IgD-negative memory B cell (primary cell): ENCODE measurements around the gene RGR. TPM values are rescaled to one million over a fixed set of nuclear protein-coding genes. Genes with fewer than 3 reads are reported as not detected.

Experiments
- H3K27ac Mint-ChIP-seq, 3 donors: one replicate each; pipeline ENCODE4 v1.8.0; 2020 to 2022; ENCODE audit warnings: mild to moderate bottlenecking in 3 of 3, mixed read lengths in 3 of 3, moderate library complexity in 1 of 3
- H3K27me3 Mint-ChIP-seq: one replicate; pipeline ENCODE4 v1.8.0; 2021; ENCODE audit warnings: mixed read lengths
- H3K36me3 Mint-ChIP-seq: one replicate; pipeline ENCODE4 v1.8.0; 2020; ENCODE audit warnings: mild to moderate bottlenecking, mixed read lengths
- H3K4me1 Mint-ChIP-seq, 3 donors: one replicate each; pipeline ENCODE4 v1.8.0; 2020 to 2022; ENCODE audit warnings: mixed read lengths in 3 of 3, mild to moderate bottlenecking in 1 of 3
- H3K4me3 Mint-ChIP-seq, 4 donors: one replicate each; pipeline ENCODE4 v1.8.0; 2020 to 2022; ENCODE audit warnings: mild to moderate bottlenecking in 4 of 4, mixed read lengths in 4 of 4, moderate library complexity in 3 of 4
- H3K9me3 Mint-ChIP-seq, 3 donors: one replicate each; pipeline ENCODE4 v1.8.0; 2020 to 2021; ENCODE audit warnings: mixed read lengths in 3 of 3, mild to moderate bottlenecking in 1 of 3
- polyA plus RNA-seq: library from polyadenylated mRNA; unstranded; fragments of 300-500 nt; fragmentation: Illumina TruSeq; gene quantifications from one replicate; pipeline ENCODE4 v1.2.3, GENCODE V29; 2021

The RGR gene, protein sequence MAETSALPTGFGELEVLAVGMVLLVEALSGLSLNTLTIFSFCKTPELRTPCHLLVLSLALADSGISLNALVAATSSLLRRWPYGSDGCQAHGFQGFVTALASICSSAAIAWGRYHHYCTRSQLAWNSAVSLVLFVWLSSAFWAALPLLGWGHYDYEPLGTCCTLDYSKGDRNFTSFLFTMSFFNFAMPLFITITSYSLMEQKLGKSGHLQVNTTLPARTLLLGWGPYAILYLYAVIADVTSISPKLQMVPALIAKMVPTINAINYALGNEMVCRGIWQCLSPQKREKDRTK
- not detected for polyA plus RNA-seq

DNA sequence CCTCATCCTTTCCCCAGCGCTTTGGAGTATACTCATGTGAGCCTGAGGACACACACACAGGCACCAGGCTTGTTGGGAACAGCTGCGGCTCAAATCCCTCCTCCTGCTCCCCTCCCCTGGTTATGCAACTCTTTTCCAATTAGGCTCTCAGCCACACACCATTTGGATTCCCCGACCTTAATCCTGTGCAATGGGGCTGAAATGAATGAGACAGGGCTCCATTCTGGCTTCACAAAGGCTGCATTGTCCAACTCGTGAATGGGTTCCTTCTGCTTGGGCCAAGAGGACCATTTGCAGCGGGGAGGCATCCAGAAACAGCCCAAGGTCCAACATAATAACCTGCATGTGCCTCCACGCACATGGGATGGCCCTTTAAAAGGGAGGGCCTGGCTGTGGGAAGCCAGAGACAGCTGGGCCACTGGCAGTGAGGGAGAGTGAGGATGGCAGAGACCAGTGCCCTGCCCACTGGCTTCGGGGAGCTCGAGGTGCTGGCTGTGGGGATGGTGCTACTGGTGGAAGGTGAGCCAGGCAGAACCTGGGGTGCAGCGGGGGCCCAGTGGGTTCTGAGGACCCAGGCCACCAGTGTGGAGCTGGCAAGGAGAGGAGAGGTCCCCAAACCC is at the start of gene RGR:
Gene RGR (plus strand): TSS at position 403 of the 620 bp plus-strand sequence. CDS start 38 bp downstream, at position 441.
- H3K9me3 Mint-ChIP-seq: no peaks in the 10 kb centered on the region
- peaks cover 4% of the 10 kb centered on the region for H3K27me3 Mint-ChIP-seq
- no peak within 1 kb of the TSS for H3K4me3 Mint-ChIP-seq
- no peaks in the 10 kb centered on the region for H3K4me1 Mint-ChIP-seq
- no peaks in the 10 kb centered on the region for H3K36me3 Mint-ChIP-seq
- H3K27ac Mint-ChIP-seq: no peak within 1 kb of the TSS

DNA sequence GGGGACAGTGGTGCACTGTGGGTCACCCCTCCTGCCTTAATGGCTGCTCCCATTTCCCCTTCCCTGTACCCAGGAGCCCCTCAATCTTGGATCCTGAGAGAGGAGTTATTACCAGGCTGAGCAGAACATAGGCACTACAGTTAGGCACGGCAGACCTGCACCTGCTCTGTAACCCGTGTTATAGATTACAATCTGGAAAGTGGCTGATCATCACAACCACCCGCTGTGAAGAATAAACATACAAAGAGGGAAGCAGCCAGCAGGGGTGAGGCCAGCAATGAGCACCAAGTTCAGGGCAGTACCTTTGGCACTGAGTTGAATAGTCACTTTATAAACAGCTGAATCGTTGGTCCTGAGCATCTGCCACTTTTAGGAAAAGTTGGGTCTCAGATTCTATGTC is 48.8 kb upstream of the RGR start:
- Mint-ChIP-seq H3K36me3 (peaks cover 4% of the 10 kb centered on the region), H3K27me3 (peaks cover 21% of the 10 kb centered on the region), H3K4me3 (peak overlapping the region in 1 of 4 donors; percentile 52), H3K9me3 (no peaks in the 10 kb centered on the region), H3K27ac (no peak overlapping the region), H3K4me1 (peaks cover 0 to 1% (median 1%) of the 10 kb centered on the region in 3 donors)

DNA sequence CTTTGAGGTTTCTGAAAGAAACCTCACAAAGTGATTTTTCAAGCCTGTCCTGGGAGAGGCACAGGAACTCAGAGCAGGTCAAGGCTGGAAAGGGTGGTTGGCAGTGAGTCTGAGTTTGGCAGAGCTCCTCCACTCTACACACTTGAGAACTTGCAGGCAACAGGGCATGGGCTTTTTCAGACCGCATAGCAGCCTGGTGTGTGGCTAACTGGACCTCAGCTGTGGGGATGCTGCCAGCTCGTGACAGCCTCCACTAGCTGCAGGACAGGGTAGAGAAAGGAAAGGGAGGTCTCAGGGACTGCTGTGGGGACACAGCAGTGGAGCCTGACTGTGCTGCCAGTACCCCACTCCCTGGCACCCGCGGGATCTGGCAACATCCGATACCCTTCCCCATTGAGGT is 47.9 kb upstream of the RGR start:
- no peaks in the 10 kb centered on the region for H3K9me3 Mint-ChIP-seq
- H3K4me3 Mint-ChIP-seq: no peak overlapping the region
- no peak overlapping the region for H3K27ac Mint-ChIP-seq
- peaks cover 4% of the 10 kb centered on the region for H3K36me3 Mint-ChIP-seq
- peaks cover 21% of the 10 kb centered on the region for H3K27me3 Mint-ChIP-seq
- H3K4me1 Mint-ChIP-seq: peaks cover 0 to 1% (median 0%) of the 10 kb centered on the region in 3 donors

DNA sequence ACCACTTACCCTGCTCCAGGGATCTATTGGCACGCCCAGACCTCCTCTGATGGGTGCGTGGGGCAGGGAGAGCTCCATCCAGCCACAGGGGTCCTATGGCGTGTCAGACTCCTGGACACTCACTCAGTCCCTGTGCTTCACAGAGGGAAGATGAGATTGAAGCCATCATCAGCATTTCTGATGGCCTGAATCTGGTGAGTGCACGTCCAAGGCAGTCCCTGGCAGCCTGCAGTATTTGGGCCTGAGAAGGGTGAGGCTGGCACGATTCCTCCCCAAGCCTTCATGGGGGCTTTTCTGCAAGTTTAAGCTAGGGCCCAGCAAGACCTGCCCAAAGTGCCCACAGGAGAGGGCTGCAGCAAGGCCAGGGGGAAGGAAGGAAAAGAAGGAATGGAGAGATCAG is 47.2 kb upstream of the RGR start:
- Mint-ChIP-seq H3K27me3 (peaks cover 21% of the 10 kb centered on the region), H3K4me3 (no peak overlapping the region)

DNA sequence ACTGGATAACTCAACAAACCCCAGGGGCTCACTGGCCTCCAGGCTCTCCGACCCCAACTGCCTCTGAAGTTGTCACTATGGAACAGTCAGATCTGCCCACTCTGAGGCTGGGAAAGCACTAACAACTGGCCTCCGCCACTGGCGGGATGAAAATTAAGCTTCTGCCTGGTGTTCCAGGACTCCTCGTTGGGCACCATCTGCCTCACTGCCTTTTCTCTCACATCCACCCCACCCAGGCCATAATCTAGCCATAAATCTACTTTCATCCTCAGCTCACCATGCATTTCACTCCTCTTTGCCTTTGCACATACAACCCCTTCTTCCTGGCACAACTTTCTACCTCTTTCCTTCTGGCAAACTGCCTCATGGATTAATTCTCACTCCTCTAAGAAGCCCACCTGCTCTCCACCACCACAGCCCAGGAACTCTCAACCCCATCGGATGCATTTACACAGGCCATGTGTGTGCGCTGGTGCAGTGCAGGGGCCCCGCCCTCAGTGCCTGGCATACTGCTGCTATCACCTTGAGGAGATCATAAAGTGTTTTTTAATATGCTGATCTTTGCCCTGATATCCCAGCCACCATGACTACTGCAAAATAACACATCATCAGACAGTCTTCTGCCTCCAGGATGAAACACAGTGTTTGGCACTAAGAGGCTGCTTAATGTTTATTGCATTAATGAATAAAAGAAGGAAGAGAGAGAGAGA is 46.5 kb upstream of the RGR start:
- peaks cover 18% of the 10 kb centered on the region for H3K27me3 Mint-ChIP-seq

More for the DNA sequence above, 47.2 kb upstream of the RGR start:
- Mint-ChIP-seq H3K9me3 (no peaks in the 10 kb centered on the region), H3K36me3 (peaks cover 1% of the 10 kb centered on the region), H3K27ac (no peak overlapping the region), H3K4me1 (peaks cover 0 to 1% (median 0%) of the 10 kb centered on the region in 3 donors)

DNA sequence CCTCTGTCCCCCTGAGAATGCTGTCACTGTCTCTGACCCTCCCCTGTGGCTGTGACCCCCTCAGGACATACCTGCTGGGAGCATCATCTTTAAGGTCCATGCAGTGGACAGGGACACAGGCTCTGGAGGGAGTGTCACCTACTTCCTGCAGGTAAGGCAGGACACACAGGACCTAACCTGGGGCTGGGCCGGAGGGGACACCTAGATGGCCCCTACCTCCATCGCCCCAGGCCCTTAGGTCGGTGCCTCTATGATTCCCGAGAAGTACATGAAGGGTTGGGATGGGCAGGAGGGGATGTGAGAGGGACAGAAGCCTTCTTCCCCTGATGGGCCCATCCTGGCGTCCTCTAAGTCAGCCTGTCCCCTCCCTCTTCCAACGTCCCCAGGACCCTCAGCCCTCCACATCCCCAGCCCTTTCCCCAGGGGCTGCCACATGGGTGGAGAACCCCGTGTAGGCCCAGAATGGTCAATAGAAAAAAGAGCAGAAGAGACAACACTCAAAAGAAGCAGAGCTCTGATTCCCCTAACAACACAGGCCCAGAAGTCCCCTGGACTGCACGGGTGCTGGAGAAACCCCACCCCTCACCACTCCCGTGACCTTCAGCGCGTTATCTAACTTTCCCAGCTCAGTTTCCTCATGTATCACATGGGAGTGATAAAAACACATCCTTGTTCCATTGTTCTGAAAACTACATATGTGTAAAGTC is 44.2 kb upstream of the RGR start:
- Mint-ChIP-seq H3K27me3 (peaks cover 13% of the 10 kb centered on the region), H3K36me3 (no peaks in the 10 kb centered on the region), H3K4me3 (no peak overlapping the region), H3K27ac (no peak overlapping the region), H3K9me3 (no peaks in the 10 kb centered on the region), H3K4me1 (peaks cover 0 to 3% (median 0%) of the 10 kb centered on the region in 3 donors)

More for the DNA sequence above, 46.5 kb upstream of the RGR start:
- no peaks in the 10 kb centered on the region for H3K36me3 Mint-ChIP-seq
- H3K27ac Mint-ChIP-seq: peak overlapping the region in 1 of 3 donors; percentile 85
- H3K4me1 Mint-ChIP-seq: peaks cover 0 to 1% (median 0%) of the 10 kb centered on the region in 3 donors
- H3K4me3 Mint-ChIP-seq: no peak overlapping the region
- H3K9me3 Mint-ChIP-seq: no peaks in the 10 kb centered on the region

DNA sequence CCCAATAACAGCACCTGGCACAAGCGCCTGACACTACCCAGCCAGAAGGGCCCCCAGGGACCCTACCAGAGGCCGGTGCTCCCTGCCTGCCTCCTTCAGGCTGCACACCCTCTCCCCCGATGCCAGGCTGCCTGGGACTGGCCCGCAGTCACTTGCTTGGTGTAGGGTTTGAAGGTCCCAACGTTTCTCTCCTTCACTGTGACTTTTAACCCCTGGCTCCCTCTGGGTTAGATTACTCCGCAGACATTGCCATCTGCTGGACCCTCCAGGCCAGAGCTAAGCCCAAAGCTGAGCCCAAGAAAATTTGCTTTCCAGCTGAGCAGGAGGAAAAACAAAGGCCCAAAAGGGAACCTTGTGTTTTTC is 43.6 kb upstream of the RGR start:
- no peaks in the 10 kb centered on the region for H3K36me3 Mint-ChIP-seq
- peaks cover 10% of the 10 kb centered on the region for H3K27me3 Mint-ChIP-seq
- H3K4me3 Mint-ChIP-seq: no peak overlapping the region
- no peaks in the 10 kb centered on the region for H3K9me3 Mint-ChIP-seq
- H3K4me1 Mint-ChIP-seq: peaks cover 0 to 3% (median 0%) of the 10 kb centered on the region in 3 donors
- no peak overlapping the region for H3K27ac Mint-ChIP-seq

DNA sequence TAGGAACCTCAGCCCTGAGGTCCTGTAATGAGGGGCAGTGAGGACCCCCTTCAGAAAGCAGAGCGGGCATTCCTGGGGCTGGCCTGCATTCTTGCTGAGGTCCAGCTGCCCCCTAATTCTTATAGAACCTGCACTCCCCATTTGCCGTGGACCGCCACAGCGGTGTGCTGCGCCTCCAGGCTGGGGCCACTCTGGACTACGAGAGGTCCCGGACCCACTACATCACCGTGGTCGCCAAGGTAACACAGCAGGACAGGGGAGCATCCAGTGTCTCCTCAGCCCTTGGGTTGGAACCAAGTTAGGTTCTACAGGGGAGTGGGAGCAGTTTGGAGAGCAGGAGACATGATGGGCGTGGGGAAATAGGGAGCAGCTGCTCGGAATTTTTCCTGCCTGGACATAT is 43.2 kb upstream of the RGR start:
- no peaks in the 10 kb centered on the region for H3K9me3 Mint-ChIP-seq
- peaks cover 6% of the 10 kb centered on the region for H3K27me3 Mint-ChIP-seq
- no peak overlapping the region for H3K27ac Mint-ChIP-seq
- no peaks in the 10 kb centered on the region for H3K36me3 Mint-ChIP-seq
- no peak overlapping the region for H3K4me3 Mint-ChIP-seq
- peaks cover 0 to 3% (median 0%) of the 10 kb centered on the region in 3 donors for H3K4me1 Mint-ChIP-seq

DNA sequence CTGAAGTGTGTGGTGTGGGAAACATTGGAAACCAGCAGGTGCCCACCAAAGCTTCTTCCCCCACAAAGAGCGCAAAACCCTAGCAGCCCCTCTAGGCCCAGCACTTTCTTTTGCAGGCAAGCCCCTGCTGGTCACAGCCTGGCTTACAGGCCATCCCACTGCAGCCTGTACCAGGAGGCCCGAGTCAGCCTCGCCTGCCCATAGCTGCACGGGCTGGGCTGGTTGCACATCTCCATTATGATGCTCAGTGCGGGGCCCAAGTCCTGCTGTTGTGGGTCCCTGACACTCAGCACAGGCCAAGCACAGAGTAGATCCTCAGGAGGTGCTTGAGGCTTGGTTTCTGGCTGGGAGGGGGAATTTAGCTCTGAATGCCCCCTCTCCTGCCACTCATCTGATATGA is 42.5 kb upstream of the RGR start:
- peaks cover 0 to 3% (median 0%) of the 10 kb centered on the region in 3 donors for H3K4me1 Mint-ChIP-seq
- no peak overlapping the region for H3K4me3 Mint-ChIP-seq
- H3K9me3 Mint-ChIP-seq: no peaks in the 10 kb centered on the region
- H3K36me3 Mint-ChIP-seq: no peaks in the 10 kb centered on the region
- no peak overlapping the region for H3K27ac Mint-ChIP-seq
- H3K27me3 Mint-ChIP-seq: peaks cover 5% of the 10 kb centered on the region

DNA sequence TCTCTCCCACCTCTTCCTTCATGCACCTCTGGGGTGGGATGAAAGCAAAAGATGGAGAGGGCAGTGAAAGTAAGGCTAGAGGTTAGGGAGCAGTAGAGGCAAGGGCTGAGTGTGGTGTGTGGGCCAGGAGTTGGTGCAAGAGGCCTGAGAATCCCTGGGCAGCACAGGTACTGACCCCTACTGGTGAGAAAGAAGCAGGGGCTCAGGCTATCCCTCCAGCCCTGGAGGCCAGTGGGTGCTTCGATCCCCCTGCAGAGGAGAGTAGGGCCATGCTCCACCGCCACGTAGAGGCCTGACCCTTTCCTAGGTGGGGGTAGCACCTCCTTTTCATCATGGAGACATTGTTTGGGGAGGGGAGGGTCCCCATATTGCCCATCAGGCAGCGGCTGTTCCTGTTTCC is 40.7 kb upstream of the RGR start:
- Mint-ChIP-seq H3K4me3 (no peak overlapping the region), H3K27ac (no peak overlapping the region), H3K27me3 (peaks cover 5% of the 10 kb centered on the region), H3K4me1 (peaks cover 0 to 3% (median 0%) of the 10 kb centered on the region in 3 donors), H3K9me3 (no peaks in the 10 kb centered on the region), H3K36me3 (no peaks in the 10 kb centered on the region)

DNA sequence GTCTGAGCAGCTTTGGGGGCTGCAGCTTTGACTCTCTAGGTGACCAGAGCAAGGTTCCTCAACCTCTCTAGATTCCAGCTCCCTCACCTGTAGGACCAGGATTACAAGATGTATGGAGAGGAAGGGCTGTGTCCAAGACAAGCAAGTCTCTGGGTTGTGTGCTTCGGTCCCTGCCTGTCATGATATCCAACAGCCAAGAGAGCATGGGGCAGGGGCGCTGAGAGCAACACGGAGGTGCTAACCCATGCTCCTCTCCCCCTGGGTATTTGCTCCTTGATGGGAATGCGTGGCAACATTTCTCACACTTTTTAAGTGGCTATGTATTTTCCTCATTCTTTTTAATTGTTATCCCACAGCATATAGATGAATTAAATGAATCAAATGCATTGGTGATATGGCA is 40.2 kb upstream of the RGR start:
- H3K4me3 Mint-ChIP-seq: no peak overlapping the region
- no peaks in the 10 kb centered on the region for H3K36me3 Mint-ChIP-seq
- peaks cover 0 to 3% (median 0%) of the 10 kb centered on the region in 3 donors for H3K4me1 Mint-ChIP-seq
- no peaks in the 10 kb centered on the region for H3K9me3 Mint-ChIP-seq
- peaks cover 5% of the 10 kb centered on the region for H3K27me3 Mint-ChIP-seq
- no peak overlapping the region for H3K27ac Mint-ChIP-seq

DNA sequence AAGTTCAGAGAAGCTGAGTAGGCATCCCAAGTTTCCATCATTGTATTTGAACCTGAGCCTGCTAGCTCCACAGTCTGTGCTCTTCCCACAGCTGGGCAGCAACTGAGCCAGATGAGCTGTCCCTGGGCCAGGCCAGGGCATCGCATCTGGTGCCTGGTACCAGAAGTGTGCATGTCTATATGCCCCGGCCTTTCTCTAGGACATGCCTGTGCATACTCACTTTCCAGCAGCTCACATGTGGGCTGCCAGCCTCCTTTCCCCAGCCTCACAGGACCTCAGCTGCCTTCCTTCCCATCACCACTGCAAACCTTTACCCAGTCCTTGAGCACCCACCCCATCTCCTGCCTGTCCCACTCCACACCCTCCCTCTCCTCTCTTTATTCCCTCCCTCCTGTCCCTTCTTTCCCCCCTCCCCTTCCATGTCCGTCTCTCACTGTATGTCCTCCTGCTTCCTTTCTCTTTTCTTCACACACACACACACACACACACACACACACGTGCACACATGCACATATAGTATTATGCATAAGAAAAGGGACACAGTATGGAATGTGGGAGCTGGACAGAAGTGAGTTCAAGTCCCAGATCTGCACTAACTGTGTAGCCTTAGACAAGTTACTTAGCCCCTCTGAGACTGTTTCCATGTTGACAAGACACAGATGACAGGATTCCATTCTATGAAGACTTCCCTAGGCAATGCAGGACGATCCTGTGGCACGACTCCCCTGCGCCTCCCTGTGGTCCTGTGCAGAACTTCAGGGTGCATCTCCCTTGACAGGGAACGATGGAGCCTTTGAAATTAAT is 39.6 kb upstream of the RGR start:
- Mint-ChIP-seq H3K36me3 (no peaks in the 10 kb centered on the region), H3K9me3 (no peaks in the 10 kb centered on the region), H3K27ac (no peak overlapping the region), H3K4me1 (peaks cover 0 to 3% (median 0%) of the 10 kb centered on the region in 3 donors), H3K4me3 (no peak overlapping the region), H3K27me3 (peaks cover 5% of the 10 kb centered on the region)

DNA sequence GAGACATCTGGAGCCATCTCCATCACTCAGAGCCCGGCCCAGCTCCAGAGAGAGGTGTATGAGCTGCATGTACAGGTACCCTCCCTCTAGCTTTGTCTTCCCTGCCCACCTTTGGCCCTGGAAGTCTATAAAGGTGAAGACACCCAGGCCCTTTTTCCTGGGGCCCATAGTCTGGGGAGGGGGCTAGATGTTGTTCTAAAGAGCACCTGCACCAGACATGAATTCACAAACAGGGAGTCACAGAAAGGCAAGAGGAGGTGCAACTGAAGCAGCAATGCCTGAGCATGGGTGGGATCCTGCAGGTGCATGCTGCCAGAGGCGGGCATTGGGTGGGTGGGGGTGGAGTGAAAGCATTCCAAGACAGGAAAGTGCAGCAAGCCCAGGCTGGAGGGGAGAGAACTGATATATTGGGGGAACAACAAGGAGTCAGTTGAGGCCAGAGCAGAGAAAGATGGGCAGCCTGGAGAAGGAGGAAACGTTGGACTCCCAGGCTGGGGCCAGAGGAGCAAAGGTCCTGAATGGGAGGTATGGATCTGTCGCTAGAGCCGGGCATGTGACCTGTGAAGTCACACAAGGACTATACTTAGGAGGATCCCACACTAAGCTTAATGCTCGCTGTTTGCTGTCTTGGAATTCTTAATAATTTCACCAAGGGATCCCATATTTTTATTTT is 38.9 kb upstream of the RGR start:
- no peak overlapping the region for H3K4me3 Mint-ChIP-seq
- H3K36me3 Mint-ChIP-seq: no peaks in the 10 kb centered on the region
- no peaks in the 10 kb centered on the region for H3K9me3 Mint-ChIP-seq
- peaks cover 0 to 3% (median 0%) of the 10 kb centered on the region in 3 donors for H3K4me1 Mint-ChIP-seq
- H3K27me3 Mint-ChIP-seq: peaks cover 4% of the 10 kb centered on the region
- no peak overlapping the region for H3K27ac Mint-ChIP-seq

DNA sequence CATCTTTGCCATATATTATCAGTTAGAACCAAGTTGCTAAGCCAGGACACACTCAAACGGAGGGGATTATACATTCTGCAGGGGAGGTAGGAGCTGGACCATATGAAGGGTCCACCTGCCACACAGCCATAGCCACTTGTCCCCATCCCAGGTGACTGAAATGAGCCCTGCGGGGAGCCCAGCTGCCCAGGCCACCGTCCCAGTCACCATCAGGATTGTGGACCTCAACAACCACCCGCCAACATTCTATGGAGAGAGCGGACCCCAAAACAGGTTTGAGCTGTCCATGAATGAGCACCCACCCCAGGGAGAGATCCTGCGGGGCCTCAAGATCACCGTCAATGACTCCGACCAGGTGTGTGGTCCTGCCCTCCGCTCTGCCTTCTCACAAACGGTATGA is 36.8 kb upstream of the RGR start:
- H3K4me1 Mint-ChIP-seq: peaks cover 0 to 3% (median 0%) of the 10 kb centered on the region in 3 donors
- H3K27me3 Mint-ChIP-seq: peaks cover 4% of the 10 kb centered on the region
- H3K36me3 Mint-ChIP-seq: no peaks in the 10 kb centered on the region
- no peaks in the 10 kb centered on the region for H3K9me3 Mint-ChIP-seq
- no peak overlapping the region for H3K4me3 Mint-ChIP-seq
- no peak overlapping the region for H3K27ac Mint-ChIP-seq
